GM13977 (cell line): Measurements from ENCODE around the gene RPS28.
"Not testable (repeated sequence)": the region's sequence is repeated elsewhere in the genome, so short reads cannot be mapped to it uniquely, and the experiment has no call there.

ENCODE experiments used
- DNase-seq: peaks from one replicate; pipeline ENCODE4 v3.0.0; 2012; ENCODE audit warnings: low spot score
- CTCF ChIP-seq: IDR thresholded peaks from 2 replicates; pipeline ENCODE4 v1.5.1; 2012; ENCODE audit warnings: mild to moderate bottlenecking, control low read depth; ENCODE audit not compliant: insufficient read depth; ENCODE audit errors: extremely low read depth, missing control alignments
- in situ Hi-C: fragments of 300-500 bp; cut with MboI; formaldehyde crosslinking; loops from one replicate; pipeline ENCODE4 v1.12.0; 2022; ENCODE audit warnings: low sequenced_read_pairs, low pct_unique_long_range_greater_than_20kb, mixed read lengths, inconsistent platforms; ENCODE audit not compliant: unreplicated experiment

RPS28 gene

GRCh38 chr19:8306235-8307054 lies 14.9 kb upstream of the RPS28 start:
- DNase-seq: no peak
- in situ Hi-C loops: no loop called here
- no peak for TF ChIP-seq CTCF

DNA sequence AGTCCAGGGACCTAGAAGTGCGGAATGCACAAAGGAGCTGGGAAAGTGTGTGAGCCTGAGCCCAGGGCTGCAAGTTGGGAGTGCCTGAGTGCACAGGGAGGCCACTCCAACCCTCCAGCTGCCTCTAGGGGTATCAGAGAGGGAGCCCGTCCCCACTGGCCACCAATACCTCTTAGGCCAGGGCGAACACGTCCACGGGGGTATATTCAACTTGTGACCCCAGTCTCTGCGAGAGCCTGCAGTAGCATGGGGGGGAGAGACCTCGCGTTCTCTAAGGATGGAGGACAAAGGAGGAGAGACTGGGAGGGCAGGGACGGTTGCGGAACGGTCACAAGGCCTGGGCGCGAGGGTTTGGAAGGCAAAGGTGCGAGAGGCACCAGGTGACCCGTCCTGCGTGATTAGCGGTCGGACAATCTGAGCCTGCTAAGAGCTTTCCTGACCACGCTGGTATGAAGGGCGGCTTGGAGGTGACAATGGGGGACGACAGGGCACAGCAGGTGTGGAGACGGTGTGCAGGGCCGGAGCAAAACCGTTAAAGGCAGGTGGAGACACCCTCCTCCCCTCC lies 13.8 kb upstream of the RPS28 start:
- in situ Hi-C loops: no loop called here
- TF ChIP-seq CTCF: no peak
- DNase-seq: no peak

DNA sequence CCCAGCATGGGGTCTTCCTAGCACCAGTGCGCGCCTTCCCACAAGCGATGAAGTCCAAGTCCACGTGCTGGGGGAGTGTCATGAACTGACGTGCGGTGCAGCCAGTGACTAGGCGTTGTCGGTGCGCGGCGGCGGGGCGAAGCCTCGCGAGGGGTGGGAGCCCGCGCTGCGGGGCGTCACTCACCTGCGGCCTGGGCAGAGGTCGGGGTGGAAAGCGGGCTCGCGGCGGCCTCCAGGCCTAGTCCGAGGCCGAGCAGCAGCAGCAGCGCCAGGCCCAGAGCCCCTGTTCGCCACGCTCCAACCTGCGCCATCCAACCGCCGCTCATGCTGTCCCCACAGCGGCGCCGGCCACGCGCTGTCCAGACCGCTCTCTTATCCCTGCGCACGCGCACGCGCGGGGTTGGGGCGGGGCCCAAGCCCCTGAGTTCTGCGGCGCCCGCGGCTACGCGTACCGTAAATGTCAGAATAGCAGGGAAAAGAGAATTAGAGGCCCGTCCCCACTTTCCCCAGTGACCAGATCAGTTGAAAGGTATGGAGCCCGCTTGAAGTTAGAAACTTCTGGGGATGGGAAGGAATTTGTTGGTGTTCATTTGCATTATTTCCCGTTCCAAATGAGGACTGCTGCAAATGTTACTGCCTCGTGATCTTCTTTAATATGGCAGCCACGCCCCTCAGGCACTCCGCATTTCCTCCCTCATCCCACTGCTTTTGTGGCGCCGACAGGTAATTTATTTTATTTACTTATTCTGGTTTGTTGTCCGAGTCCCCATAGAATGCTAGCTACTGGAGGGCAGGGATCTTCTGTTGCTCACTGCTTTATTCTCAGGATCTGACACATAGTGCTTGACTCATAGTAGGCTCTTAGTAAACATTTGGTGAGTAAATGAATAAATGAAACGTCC lies 13.1 kb upstream of the RPS28 start, which contains the start of gene CD320:
Gene CD320, minus strand, starts transcription at position 394 of the 902 bp plus-strand sequence. Its CDS starts 68 bp downstream, at position 326.
- no peak for TF ChIP-seq CTCF
- in situ Hi-C loops: no loop called here
- peak; percentile 95 for DNase-seq

DNA sequence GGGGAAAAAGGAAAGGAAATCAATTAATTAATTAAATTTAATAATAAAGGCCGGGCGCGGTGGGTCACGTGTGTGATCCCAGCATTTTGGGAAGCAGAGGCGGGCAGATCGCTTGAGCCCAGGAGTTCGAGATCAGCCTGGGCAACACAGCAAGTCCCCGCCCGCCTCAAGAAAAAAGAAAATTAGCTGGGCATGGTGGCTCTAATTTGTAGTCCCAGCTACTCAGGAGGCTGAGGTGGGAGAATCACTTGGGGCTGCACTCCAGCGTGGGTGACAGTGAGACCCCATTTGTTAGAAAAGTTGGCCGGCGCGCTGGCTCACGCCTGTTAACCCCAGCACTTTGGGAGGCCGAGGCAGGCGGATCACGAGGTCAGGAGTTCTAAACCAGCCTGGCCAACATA lies 12.4 kb upstream of the RPS28 start:
- in situ Hi-C loops: no loop called here
- TF ChIP-seq CTCF: no peak
- DNase-seq: no peak

DNA sequence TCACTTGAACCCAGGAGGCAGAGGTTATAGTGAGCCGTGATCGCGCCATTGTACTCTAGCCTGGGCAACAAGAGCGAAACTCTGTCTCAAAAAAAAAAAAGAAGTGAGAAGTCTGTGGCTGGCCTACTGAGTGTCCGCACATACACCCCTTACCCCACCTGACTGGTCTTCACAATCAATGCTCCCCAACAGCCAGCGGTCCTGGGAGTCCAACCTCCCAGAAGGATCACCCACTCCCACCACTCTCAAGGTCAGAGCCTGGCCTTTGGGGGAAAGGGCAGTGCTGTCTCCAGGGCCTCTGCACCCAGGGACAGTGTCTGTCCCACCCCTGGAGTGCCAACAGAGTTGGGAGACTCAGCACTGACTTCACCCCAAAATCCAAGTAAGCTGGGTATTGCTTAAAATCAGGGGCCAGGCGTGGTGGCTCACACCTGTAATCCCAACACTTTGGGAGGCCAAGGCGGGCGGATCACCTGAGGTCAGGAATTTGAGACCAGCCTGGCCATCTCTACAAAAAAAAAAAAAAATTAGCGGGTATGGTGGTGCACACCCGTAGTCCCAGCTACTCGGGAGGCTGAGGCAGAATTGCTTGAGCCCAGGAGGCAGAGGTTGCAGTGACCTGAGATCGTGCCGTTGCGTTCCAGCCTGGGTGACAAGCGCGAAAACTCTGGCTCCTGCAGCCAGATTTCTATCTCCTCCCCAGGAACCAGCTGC lies 10.8 kb upstream of the RPS28 start:
- DNase-seq: no peak
- no peak for TF ChIP-seq CTCF
- in situ Hi-C loops: no loop called here

DNA sequence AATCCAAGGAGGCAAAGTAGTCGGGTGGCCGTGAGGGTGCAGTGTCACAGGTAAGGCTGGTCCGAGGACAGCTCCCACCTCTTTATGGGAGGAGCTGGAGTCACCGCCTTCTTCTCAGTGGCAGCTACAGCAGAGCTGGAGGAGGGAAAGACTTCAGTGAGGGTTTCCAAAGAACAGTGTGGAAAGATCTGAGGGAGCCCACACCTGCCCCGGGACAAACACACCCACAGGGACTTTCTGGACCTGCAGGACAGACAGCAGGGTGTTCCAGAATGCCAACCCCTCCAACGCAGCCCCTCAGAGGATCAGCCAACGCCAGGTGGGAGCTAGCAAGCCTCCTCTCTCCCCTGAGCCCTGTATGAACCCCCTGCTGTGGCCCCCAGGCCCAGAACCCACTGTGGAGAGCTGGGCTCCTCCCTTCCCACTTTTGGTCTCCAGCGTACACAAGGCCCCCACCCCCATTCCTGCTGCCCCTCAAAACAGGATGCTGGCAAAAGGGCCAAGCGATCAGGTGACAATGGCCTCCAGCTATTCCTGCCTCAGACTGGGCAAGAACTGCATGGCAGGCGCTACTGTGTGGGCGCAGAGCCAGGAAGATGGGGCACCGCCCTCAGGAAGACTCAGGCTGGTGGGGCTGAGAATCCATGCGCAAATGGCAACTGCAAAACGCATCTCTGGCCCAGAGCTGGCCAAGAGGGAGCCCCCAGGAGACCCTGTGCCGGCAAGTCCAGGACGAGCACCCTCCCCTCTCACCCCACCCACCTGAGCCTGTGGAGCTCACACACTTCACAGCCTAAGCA lies 9.6 kb upstream of the RPS28 start:
- no peak for TF ChIP-seq CTCF
- DNase-seq: no peak
- in situ Hi-C loops: no loop called here

DNA sequence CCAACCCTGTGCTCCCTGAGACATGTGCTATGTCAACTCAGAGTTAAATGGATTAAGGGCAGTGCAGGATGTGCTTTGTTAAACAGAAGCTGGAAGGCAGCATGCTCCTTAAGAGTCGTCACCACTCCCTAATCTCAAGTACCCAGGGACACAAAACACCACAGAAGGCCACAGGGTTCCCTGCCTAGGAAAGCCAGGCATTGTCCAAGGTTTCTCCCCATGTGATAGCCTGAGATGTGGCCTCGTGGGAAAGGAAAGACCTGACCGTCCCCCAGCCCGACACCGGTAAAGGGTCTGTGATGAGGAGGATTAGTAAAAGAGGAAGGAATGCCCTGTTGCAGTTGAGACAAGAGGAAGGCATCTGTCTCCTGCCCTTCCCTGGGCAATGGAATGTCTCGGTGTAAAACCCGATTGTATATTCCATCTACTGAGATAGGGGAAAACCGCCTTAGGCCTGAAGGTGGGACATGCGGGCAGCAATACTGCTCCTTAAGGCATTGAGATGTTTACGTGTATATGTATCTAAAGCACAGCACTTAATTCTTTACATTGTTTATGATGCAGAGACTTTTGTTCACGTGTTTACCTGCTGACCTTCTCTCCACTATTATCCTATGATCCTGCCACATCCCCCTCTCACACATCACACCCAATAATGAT lies 6.2 kb upstream of the RPS28 start:
- in situ Hi-C loops: not testable (repeated sequence)

More for the DNA sequence above, 6.2 kb upstream of the RPS28 start:
- DNase-seq: not testable (repeated sequence)
